Loucy (cell line): Measurements from ENCODE around the gene BICRA.

Source experiments
- H2AFZ ChIP-seq: fragments of 200-600 bp; sonication (generic); 2 replicates; pipeline ENCODE4 v1.6.0; 2016; ENCODE audit warnings: antibody characterized with exemption, mild to moderate bottlenecking, low read length, moderate library complexity
- H3F3A ChIP-seq: fragments of 200-600 bp; 2 replicates; pipeline ENCODE4 v1.6.0; 2016; ENCODE audit warnings: antibody characterized with exemption, low read depth, mild to moderate bottlenecking
- H3K27me3 ChIP-seq: fragments of 200-600 bp; sonication (generic); 2 replicates; pipeline ENCODE4 v1.6.1; 2014; ENCODE audit warnings: low read length, mild to moderate bottlenecking; ENCODE audit not compliant: insufficient read depth, poor library complexity, severe bottlenecking
- H3K36me3 ChIP-seq: fragments of 200-600 bp; sonication (generic); 2 replicates; pipeline ENCODE4 v1.6.1; 2016; ENCODE audit warnings: low read length; ENCODE audit not compliant: insufficient read depth
- H3K4me1 ChIP-seq: fragments of 200-600 bp; sonication (generic); 2 replicates; pipeline ENCODE4 v1.5.1; 2014; ENCODE audit warnings: low read length, mild to moderate bottlenecking; ENCODE audit not compliant: insufficient read depth, poor library complexity, severe bottlenecking
- H3K4me2 ChIP-seq: fragments of 200-600 bp; sonication (generic); 2 replicates; pipeline ENCODE4 v1.6.0; 2014; ENCODE audit warnings: antibody characterized with exemption, low read length, low read depth, mild to moderate bottlenecking; ENCODE audit not compliant: poor library complexity, severe bottlenecking
- H3K4me3 ChIP-seq: fragments of 200-600 bp; sonication (generic); 2 replicates; pipeline ENCODE4 v1.5.1; 2014; ENCODE audit warnings: low read length, mild to moderate bottlenecking, mixed read lengths; ENCODE audit not compliant: poor library complexity, severe bottlenecking
- H3K79me2 ChIP-seq: fragments of 200-600 bp; sonication (generic); 2 replicates; pipeline ENCODE4 v1.6.1; 2014; ENCODE audit warnings: low read length; ENCODE audit not compliant: insufficient read depth
- H3K9ac ChIP-seq: fragments of 200-600 bp; sonication (generic); 2 replicates; pipeline ENCODE4 v1.6.0; 2014; ENCODE audit warnings: mild to moderate bottlenecking, low read depth, low read length, moderate library complexity; ENCODE audit not compliant: poor library complexity, severe bottlenecking
- H3K9me2 ChIP-seq: fragments of 200-600 bp; sonication (generic); replicated peaks from 2 replicates; pipeline ENCODE4 v1.6.1; 2016; ENCODE audit warnings: low read depth, low read length, mixed read lengths
- H3K9me3 ChIP-seq: fragments of 200-600 bp; sonication (generic); 2 replicates; pipeline ENCODE4 v1.6.1; 2014; ENCODE audit warnings: mild to moderate bottlenecking, antibody characterized with exemption, low read length, low read depth; ENCODE audit not compliant: insufficient read depth
- H4K20me1 ChIP-seq: fragments of 200-600 bp; sonication (generic); 2 replicates; pipeline ENCODE4 v1.6.0; 2014; ENCODE audit warnings: antibody characterized with exemption, low read length, mild to moderate bottlenecking; ENCODE audit not compliant: insufficient read depth, poor library complexity, severe bottlenecking
- CTCF ChIP-seq: fragments of 200-600 bp; sonication (generic); conservative IDR thresholded peaks from 2 replicates; pipeline ENCODE4 v1.5.1; 2014; ENCODE audit warnings: mild to moderate bottlenecking, antibody characterized with exemption, low read length
- EZH2phosphoT487 ChIP-seq: fragments of 200-600 bp; IDR thresholded peaks from 2 replicates; pipeline ENCODE4 v1.6.1; 2018; ENCODE audit warnings: antibody characterized with exemption, mild to moderate bottlenecking, moderate library complexity, borderline replicate concordance

The BICRA gene

DNA sequence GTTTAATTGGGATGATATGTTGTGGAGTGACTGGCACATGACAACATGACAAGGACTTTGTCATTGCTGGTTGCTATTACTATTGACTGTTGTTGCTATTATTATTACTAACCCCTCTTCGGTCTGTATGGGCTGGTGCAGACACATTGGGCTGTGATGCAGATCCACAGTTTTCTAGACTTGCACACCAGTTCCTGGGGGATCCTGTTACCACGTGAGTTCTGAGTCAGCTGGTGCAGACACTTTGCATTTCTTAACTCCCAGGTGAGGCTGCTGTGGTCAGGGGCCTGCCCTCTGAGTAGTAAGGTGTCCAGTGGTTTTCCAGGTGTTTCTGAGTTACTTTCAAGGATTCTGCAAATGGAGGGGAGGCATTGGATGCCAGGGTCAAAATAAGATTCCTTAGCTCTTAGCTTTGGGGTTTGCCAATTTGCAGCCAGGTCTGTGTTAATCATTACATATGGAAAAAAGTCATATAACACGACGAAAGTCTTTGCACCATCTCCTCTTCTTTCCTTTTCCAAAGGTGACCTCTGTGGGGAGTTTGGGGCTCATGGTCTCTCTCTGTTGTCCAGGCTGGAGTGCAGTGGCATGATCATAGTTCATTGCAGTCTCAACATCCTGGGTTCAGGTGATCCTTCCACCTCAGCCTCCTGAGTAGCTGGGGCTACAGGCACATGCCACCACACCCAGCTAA lies 19.3 kb downstream of the BICRA start:
- Histone ChIP-seq H3K9me2 (no peaks in the 10 kb centered on the region), H3K27me3 (no peaks in the 10 kb centered on the region), H3K4me2 (no peak overlapping the region), H3K9ac (no peak overlapping the region), H3F3A (no peaks in the 10 kb centered on the region), H3K9me3 (no peaks in the 10 kb centered on the region), H4K20me1 (no peaks in the 10 kb centered on the region), H3K36me3 (no peaks in the 10 kb centered on the region), H2AFZ (no peak overlapping the region), H3K4me3 (no peak overlapping the region), H3K4me1 (no peaks in the 10 kb centered on the region), H3K79me2 (peaks cover 88% of the 10 kb centered on the region)
- TF ChIP-seq EZH2phosphoT487 (no peak), CTCF (no peak)

- Histone ChIP-seq H3K9ac (no peak overlapping the region), H4K20me1 (no peaks in the 10 kb centered on the region), H3K79me2 (peaks cover 80% of the 10 kb centered on the region), H3K4me1 (no peaks in the 10 kb centered on the region), H2AFZ (no peak overlapping the region), H3K4me3 (no peak overlapping the region), H3K9me3 (no peaks in the 10 kb centered on the region), H3K4me2 (no peak overlapping the region), H3K9me2 (no peaks in the 10 kb centered on the region), H3K36me3 (no peaks in the 10 kb centered on the region), H3F3A (no peaks in the 10 kb centered on the region), H3K27me3 (no peaks in the 10 kb centered on the region)
- TF ChIP-seq EZH2phosphoT487 (no peak), CTCF (no peak)
These were observed 21.7 kb downstream of the BICRA start for GRCh38 chr19:47630594-47630993.

GRCh38 chr19:47631681-47632446 lies 22.9 kb downstream of the BICRA start:
- TF ChIP-seq EZH2phosphoT487 (no peak), CTCF (no peak)
- no peaks in the 10 kb centered on the region for H3K4me1 ChIP-seq
- H3K36me3 ChIP-seq, result no peaks in the 10 kb centered on the region
- no peaks in the 10 kb centered on the region for H3K9me3 ChIP-seq
- no peak overlapping the region for H3K9ac ChIP-seq
- H3K4me2 ChIP-seq, result no peak overlapping the region
- H3K79me2 ChIP-seq, result peaks cover 76% of the 10 kb centered on the region
- H3K4me3 ChIP-seq, result no peak overlapping the region
- H3K9me2 ChIP-seq, result no peaks in the 10 kb centered on the region
- peaks cover 4% of the 10 kb centered on the region for H4K20me1 ChIP-seq
- H2AFZ ChIP-seq, result no peak overlapping the region
- no peaks in the 10 kb centered on the region for H3K27me3 ChIP-seq
- no peaks in the 10 kb centered on the region for H3F3A ChIP-seq
